ENCODE results near the gene C1QL4.
A peak's percentile ranks its signal among the peaks of the same experiment; 100 is the strongest.
"Not testable (repeated sequence)": the region's sequence is repeated elsewhere in the genome, so short reads cannot be mapped to it uniquely, and the experiment has no call there.

Gene C1QL4

GRCh38 chr12:49336645-49337584 is at the start of gene C1QL4:
TSS of gene C1QL4 (minus strand) at chr12:49337188. CDS start at chr12:49336477, 711 bp downstream.
- peak; percentile 29 for DNase-seq

- not testable (repeated sequence) for DNase-seq
Measured at GRCh38 chr12:49380184-49380583, 43.2 kb upstream of the C1QL4 start.

- DNase-seq = peak; percentile 16
Measured at GRCh38 chr12:49377386-49377785, 40.4 kb upstream of the C1QL4 start.

- no peak for DNase-seq
Measured at GRCh38 chr12:49375406-49375805, 38.4 kb upstream of the C1QL4 start.

GRCh38 chr12:49370539-49370938 is 33.6 kb upstream of the C1QL4 start:
- DNase-seq = no peak

GRCh38 chr12:49369411-49370145 is 32.6 kb upstream of the C1QL4 start:
- DNase-seq = peak; percentile 25

- DNase-seq = no peak
Measured at GRCh38 chr12:49368240-49368600, 31.2 kb upstream of the C1QL4 start.

- DNase-seq = peak; percentile 32
Measured at GRCh38 chr12:49367381-49368239, 30.6 kb upstream of the C1QL4 start, which contains the start of gene SPATS2. TSS of gene SPATS2 (plus strand) at chr12:49367462. CDS start at chr12:49461013, 93,551 bp downstream.

GRCh38 chr12:49366652-49367380 is 29.8 kb upstream of the C1QL4 start:
- peak; percentile 89 for DNase-seq

GRCh38 chr12:49366096-49366651 is 29.2 kb upstream of the C1QL4 start:
- DNase-seq = no peak

- peak; percentile 13 for DNase-seq
Measured at GRCh38 chr12:49365542-49365941, 28.6 kb upstream of the C1QL4 start.

GRCh38 chr12:49364989-49365388 is 28.0 kb upstream of the C1QL4 start:
- no peak for DNase-seq

GRCh38 chr12:49362077-49362476 is 25.1 kb upstream of the C1QL4 start:
- no peak for DNase-seq

- no peak for DNase-seq
Measured at GRCh38 chr12:49359671-49360070, 22.7 kb upstream of the C1QL4 start.

GRCh38 chr12:49358483-49359141 is 21.6 kb upstream of the C1QL4 start:
- DNase-seq = peak; percentile 53

GRCh38 chr12:49357103-49357678 is 20.2 kb upstream of the C1QL4 start:
- DNase-seq = peak; percentile 50

GRCh38 chr12:49355913-49356312 is 18.9 kb upstream of the C1QL4 start:
- no peak for DNase-seq

GRCh38 chr12:49352351-49352750 is 15.4 kb upstream of the C1QL4 start:
- no peak for DNase-seq

- DNase-seq = no peak
Measured at GRCh38 chr12:49349266-49349665, 12.3 kb upstream of the C1QL4 start.

- DNase-seq = no peak
Measured at GRCh38 chr12:49348781-49349180, 11.8 kb upstream of the C1QL4 start.
